Body of pancreas (tissue), 4 donors: Measurements from ENCODE around the gene MATN4. TPM values are rescaled to one million over a fixed set of nuclear protein-coding genes. Genes with fewer than 3 reads are reported as not detected.

Experiments used
- ATAC-seq: fragments of 150-250 bp; one replicate; pipeline ENCODE4 v1.9.1; 2016
- DNase-seq, 4 donors: peaks; one replicate each; pipeline ENCODE4 v3.0.0-alpha.2; 2019
- H3K27ac ChIP-seq, 4 donors: fragments of 200-600 bp; sonication (generic); 1 replicate in 3 of 4; 2 replicates in 1 of 4; pipeline versions ENCODE4 v1.5.1 to v1.6.1; 2016 to 2019; ENCODE audit warnings: mild to moderate bottlenecking in 1 of 4, mixed read lengths in 1 of 4, moderate library complexity in 1 of 4
- H3K27me3 ChIP-seq, 2 donors: fragments of 200-600 bp; sonication (generic); one replicate each; pipeline ENCODE4 v1.6.0; 2016; ENCODE audit warnings: mild to moderate bottlenecking in 1 of 2
- H3K36me3 ChIP-seq, 2 donors: fragments of 200-600 bp; sonication (generic); replicated peaks in 1 of 2; 2 replicates each; pipeline ENCODE4 v1.5.1; 2016; ENCODE audit warnings: low read depth in 2 of 2; ENCODE audit not compliant: insufficient read depth in 1 of 2
- H3K4me1 ChIP-seq: fragments of 200-600 bp; sonication (generic); one replicate; pipeline ENCODE4 v1.6.0; 2016
- H3K4me3 ChIP-seq, 2 donors: fragments of 200-600 bp; sonication (generic); 1 replicate in 1 of 2; 2 replicates in 1 of 2; pipeline ENCODE4 v1.5.1; 2016 to 2019
- H3K9me3 ChIP-seq, 3 donors: fragments of 200-600 bp; sonication (generic); 1 replicate in 2 of 3; 2 replicates in 1 of 3; pipeline ENCODE4 v1.5.1; 2016
- POLR2A ChIP-seq, 3 donors: fragments of 450-650 bp; IDR thresholded peaks; one replicate each; pipeline ENCODE4 v1.6.1; 2016; ENCODE audit warnings: antibody characterized with exemption in 3 of 3, mild to moderate bottlenecking in 2 of 3
- WGBS, 2 donors: methylation state at CpG; one replicate each; pipeline ENCODE4 v1.1.5; 2017; 5-methylcytosine and 5-hydroxymethylcytosine counted together
- intact Hi-C: fragments of 100-400 bp; cut with DNase I; formaldehyde crosslinking; loops from one replicate; pipeline ENCODE4 v1.15.1; 2023
- total RNA-seq, 2 donors: library from RNA; depleted of rRNA; stranded (reverse); fragments of >200 nt; gene quantifications; one replicate each; pipeline ENCODE4 v1.1.0, GENCODE V29; 2016
- TF ChIP-seq, protein P1 (sequence below), 7 experiments: fragments of 450-650 bp in 4 of 7; fragments of 200-600 bp in 3 of 7; sonication (generic) in 3 of 7; IDR thresholded peaks; one replicate each; pipeline ENCODE4 v1.5.1; 2016 to 2019; ENCODE audit warnings: antibody characterized with exemption in 7 of 7

MATN4 gene
- total RNA-seq, 2 donors from 2014 or later = 4.9 to 5.3 TPM

DNA sequence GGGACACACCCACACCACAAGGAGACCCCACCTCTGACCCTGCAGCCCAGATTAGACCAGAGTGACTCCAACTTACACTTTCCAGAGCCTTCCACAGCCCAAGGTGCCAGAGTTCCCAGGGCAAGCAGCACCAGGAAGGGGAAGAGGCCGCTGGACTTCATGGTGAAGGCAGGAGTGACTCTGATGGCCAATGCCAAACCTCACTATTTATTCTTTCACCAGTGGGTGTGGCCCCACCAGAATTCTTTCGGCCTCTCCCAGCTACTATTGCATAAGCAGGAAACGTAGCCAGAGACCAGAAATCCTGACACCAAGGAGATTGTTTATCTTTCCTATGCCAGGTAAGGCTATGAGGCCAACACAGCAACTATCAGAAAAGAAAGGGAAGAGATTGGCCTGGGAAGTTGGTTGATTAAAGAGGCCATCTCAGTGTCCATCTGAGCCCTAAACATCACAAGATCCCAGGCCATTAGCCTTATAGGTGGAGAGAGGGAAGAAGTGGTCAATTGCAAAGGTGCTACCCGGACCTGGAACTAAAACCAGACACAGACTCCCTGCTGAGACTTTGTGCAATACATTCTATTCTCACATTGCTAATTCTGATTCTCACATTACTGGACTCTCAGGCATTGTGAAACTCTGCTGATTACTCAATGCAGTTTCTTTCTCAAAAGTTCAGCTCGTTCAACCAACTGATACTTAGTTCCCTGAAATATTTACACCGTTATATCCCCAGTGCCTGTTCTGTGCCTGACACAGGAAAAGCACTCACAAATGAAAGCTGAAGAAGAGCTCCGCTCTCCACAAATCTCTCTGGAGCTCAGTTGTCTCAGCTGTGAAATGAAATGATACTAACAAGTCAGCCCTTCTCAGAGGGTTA lies 53.5 kb downstream of the MATN4 start, which contains the start of gene SLPI:
Gene SLPI (minus strand): TSS at position 182 of the 880 bp plus-strand sequence. CDS start 21 bp downstream, at position 161.
- WGBS, 2 donors = 27 to 44% methylated on average over 7 of the region's 7 CpGs
- peak; percentile 58 to 82 (median 67) for DNase-seq
- Histone ChIP-seq H3K27ac (peak within 1 kb of the TSS; percentile 27 to 71 (median 52)), H3K36me3 (no peaks in the 10 kb centered on the region), H3K9me3 (no peaks in the 10 kb centered on the region), H3K27me3 (no peaks in the 10 kb centered on the region), H3K4me1 (peaks cover 15% of the 10 kb centered on the region), H3K4me3 (no peak within 1 kb of the TSS)
- ATAC-seq = peak; percentile 90
- TF ChIP-seq POLR2A (IDR thresholded peaks at IDR 0.05) = peak; percentile 16 to 72 (median 71)
- TF ChIP-seq, protein P1, sequence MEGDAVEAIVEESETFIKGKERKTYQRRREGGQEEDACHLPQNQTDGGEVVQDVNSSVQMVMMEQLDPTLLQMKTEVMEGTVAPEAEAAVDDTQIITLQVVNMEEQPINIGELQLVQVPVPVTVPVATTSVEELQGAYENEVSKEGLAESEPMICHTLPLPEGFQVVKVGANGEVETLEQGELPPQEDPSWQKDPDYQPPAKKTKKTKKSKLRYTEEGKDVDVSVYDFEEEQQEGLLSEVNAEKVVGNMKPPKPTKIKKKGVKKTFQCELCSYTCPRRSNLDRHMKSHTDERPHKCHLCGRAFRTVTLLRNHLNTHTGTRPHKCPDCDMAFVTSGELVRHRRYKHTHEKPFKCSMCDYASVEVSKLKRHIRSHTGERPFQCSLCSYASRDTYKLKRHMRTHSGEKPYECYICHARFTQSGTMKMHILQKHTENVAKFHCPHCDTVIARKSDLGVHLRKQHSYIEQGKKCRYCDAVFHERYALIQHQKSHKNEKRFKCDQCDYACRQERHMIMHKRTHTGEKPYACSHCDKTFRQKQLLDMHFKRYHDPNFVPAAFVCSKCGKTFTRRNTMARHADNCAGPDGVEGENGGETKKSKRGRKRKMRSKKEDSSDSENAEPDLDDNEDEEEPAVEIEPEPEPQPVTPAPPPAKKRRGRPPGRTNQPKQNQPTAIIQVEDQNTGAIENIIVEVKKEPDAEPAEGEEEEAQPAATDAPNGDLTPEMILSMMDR (IDR thresholded peaks at IDR 0.05) = no peak
- intact Hi-C loops = no loop called here

DNA sequence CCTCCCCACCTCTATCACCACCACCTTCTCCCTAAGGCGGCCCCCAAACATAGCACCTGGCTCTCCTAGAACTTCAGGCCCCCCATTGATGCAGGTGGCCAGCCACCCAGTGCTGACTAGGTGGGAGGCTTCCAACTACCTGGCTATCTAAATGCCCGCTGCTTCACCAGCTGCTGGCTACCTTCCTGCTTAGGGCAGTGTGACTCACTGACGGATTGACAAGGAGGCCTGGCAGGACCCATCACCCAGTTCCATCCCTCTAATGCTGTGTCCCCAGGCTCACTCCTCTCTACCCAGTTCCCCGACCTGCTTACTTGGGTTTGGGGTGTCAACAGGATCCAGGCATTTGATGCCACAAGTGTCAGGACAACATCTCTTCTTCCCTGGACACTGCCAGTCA lies 54.8 kb downstream of the MATN4 start:
- H3K4me3 ChIP-seq = no peak overlapping the region
- no peak for DNase-seq
- no peak for ATAC-seq

DNA sequence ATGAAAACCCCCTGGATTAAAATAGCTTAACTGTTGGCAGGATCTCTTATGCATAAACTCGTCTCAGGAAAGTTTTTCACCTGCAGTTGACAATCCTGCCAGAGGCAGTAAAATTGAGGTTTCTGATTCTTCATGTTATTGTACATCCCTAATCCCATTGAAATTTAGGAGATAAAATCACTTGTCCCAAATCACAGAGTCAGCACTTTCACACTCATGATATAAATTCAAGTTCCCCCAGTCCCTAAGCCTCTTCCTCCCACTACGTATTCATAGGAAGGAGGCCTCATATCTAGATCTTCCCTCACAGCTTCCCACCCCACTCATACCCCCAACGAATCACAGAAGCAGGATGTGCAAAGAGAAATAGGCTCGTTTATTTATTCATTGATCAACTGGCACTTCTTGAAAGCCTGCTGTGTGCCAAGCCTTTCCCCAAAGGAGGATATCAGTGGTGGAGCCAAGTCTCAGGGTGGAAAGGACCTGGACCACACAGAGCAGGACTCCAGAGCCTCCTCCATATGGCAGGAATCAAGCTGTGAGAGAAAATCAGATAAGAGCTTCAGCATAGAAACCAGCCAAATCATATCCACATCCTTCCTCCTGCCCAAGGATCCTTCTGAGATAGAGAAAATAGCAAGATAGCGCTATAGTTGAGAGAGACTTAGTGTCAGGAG lies 56.1 kb downstream of the MATN4 start:
- Histone ChIP-seq H3K9me3 (no peaks in the 10 kb centered on the region), H3K4me1 (peaks cover 15% of the 10 kb centered on the region), H3K4me3 (no peak overlapping the region), H3K36me3 (no peaks in the 10 kb centered on the region), H3K27ac (no peak overlapping the region), H3K27me3 (no peaks in the 10 kb centered on the region)
- intact Hi-C loops = no loop called here
- WGBS, 2 donors = 56 to 62% methylated on average over 5 of the region's 5 CpGs
- ATAC-seq (no peak), DNase-seq (no peak)
- TF ChIP-seq, protein P1 (IDR thresholded peaks at IDR 0.05) = no peak
- TF ChIP-seq POLR2A (IDR thresholded peaks at IDR 0.05) = no peak

More for the DNA sequence above, 54.8 kb downstream of the MATN4 start:
- intact Hi-C loops = no loop called here
- Histone ChIP-seq H3K36me3 (no peaks in the 10 kb centered on the region), H3K4me1 (peaks cover 15% of the 10 kb centered on the region), H3K27me3 (no peaks in the 10 kb centered on the region), H3K27ac (no peak overlapping the region), H3K9me3 (no peaks in the 10 kb centered on the region)
- 90 to 92% methylated on average over 3 to 4 of the region's 4 CpGs for WGBS, 2 donors
- TF ChIP-seq POLR2A (IDR thresholded peaks at IDR 0.05) = no peak
- TF ChIP-seq, protein P1 (IDR thresholded peaks at IDR 0.05) = no peak

DNA sequence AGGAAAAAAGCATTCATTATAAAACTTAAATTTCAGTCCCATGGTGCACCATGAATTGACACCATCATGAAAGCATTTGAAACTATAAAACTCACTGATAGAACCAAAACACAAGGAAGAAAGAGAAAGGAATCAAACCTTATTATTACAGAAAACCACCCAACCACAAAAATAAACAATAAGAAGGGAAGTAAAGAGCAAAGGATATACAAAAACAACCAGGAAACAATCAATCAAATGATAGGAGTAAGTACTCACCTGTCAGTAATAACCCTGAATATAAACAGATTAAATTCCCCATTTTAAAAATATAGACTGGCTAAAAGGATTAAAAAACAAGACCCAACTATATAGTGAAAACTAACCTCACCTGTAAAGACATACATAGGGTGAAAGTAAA lies 59.5 kb downstream of the MATN4 start:
- no peaks in the 10 kb centered on the region for H3K36me3 ChIP-seq
- H3K27ac ChIP-seq = no peak overlapping the region
- DNase-seq = no peak
- intact Hi-C loops = no loop called here
- no peaks in the 10 kb centered on the region for H3K9me3 ChIP-seq
- ATAC-seq = no peak
- H3K27me3 ChIP-seq = no peaks in the 10 kb centered on the region
- no peaks in the 10 kb centered on the region for H3K4me1 ChIP-seq
- no peak for TF ChIP-seq POLR2A (IDR thresholded peaks at IDR 0.05)
- TF ChIP-seq, protein P1 (IDR thresholded peaks at IDR 0.05) = no peak
- no peak overlapping the region for H3K4me3 ChIP-seq
